ENCODE measurements around the gene NCAPH2. TPM values are rescaled to one million over a fixed set of nuclear protein-coding genes. Genes with fewer than 3 reads are reported as not detected.
A peak's percentile ranks its signal among the peaks of the same experiment; 100 is the strongest.

Gene NCAPH2
- total RNA-seq, 2 donors from 2014 or later, result 30.6 to 35.9 TPM

GRCh38 chr22:50473088-50473487 is 34.9 kb upstream of the NCAPH2 start:
- TF ChIP-seq CTCF (IDR thresholded peaks at IDR 0.05) (peak in 3 of 7 experiments; percentile 18 to 46 (median 32)), POLR2A (IDR thresholded peaks at IDR 0.05) (no peak)
- no peaks in the 10 kb centered on the region for H3K36me3 ChIP-seq (replicated peaks in 1 of 2; ENCODE audit: insufficient read depth in 1 of 2, low read depth in 2 of 2)
- intact Hi-C loops (cut with DNase I), result no loop called here
- H3K9me3 ChIP-seq, result no peaks in the 10 kb centered on the region
- no peak overlapping the region for H3K27ac ChIP-seq
- H3K4me1 ChIP-seq, result peaks cover 56% of the 10 kb centered on the region
- no peak for ATAC-seq
- peak in 1 of 4 donors; percentile 42 for DNase-seq
- no peaks in the 10 kb centered on the region for H3K27me3 ChIP-seq
- 57 to 60% methylated on average over 6 of the region's 6 CpGs for WGBS, 2 donors
- no peak overlapping the region for H3K4me3 ChIP-seq

GRCh38 chr22:50473855-50474671 is 34.0 kb upstream of the NCAPH2 start:
- Histone ChIP-seq H3K27me3 (no peaks in the 10 kb centered on the region), H3K4me3 (peak overlapping the region; percentile 47 to 77), H3K36me3 (replicated peaks in 1 of 2; ENCODE audit: insufficient read depth in 1 of 2, low read depth in 2 of 2) (no peaks in the 10 kb centered on the region), H3K27ac (peak overlapping the region; percentile 77 to 87 (median 84)), H3K4me1 (peaks cover 54% of the 10 kb centered on the region), H3K9me3 (no peaks in the 10 kb centered on the region)
- intact Hi-C loops (cut with DNase I), result no loop called here
- TF ChIP-seq CTCF (IDR thresholded peaks at IDR 0.05) (peak in 1 of 7 experiments; percentile 15), POLR2A (IDR thresholded peaks at IDR 0.05) (peak; percentile 25 to 56 (median 50))
- WGBS, 2 donors, result 1 to 4% methylated on average over 29 to 59 of the region's 62 CpGs
- ATAC-seq (peak; percentile 45), DNase-seq (peak; percentile 54 to 66 (median 60))

GRCh38 chr22:50474710-50475651 is 33.0 kb upstream of the NCAPH2 start, which contains the start of gene SBF1:
TSS of gene SBF1 (minus strand) at chr22:50475035. CDS start at chr22:50474840, 195 bp downstream.
- Histone ChIP-seq H3K4me1 (peaks cover 45% of the 10 kb centered on the region), H3K9me3 (no peaks in the 10 kb centered on the region), H3K27ac (peak within 1 kb of the TSS; percentile 77 to 87 (median 84)), H3K27me3 (no peaks in the 10 kb centered on the region), H3K4me3 (peak within 1 kb of the TSS; percentile 47 to 77), H3K36me3 (replicated peaks in 1 of 2; ENCODE audit: insufficient read depth in 1 of 2, low read depth in 2 of 2) (no peaks in the 10 kb centered on the region)
- peak; percentile 93 to 96 (median 94) for DNase-seq
- ATAC-seq, result peak; percentile 97
- TF ChIP-seq POLR2A (IDR thresholded peaks at IDR 0.05) (peak; percentile 48 to 61 (median 61)), CTCF (IDR thresholded peaks at IDR 0.05) (no peak)
- intact Hi-C loops (cut with DNase I), result no loop called here
- 3 to 10% methylated on average over 6 to 74 of the region's 97 CpGs for WGBS, 2 donors

GRCh38 chr22:50475652-50476002 is 32.4 kb upstream of the NCAPH2 start:
- DNase-seq, result no peak
- H3K4me1 ChIP-seq, result peaks cover 39% of the 10 kb centered on the region
- intact Hi-C loops (cut with DNase I), result no loop called here
- H3K36me3 ChIP-seq (replicated peaks in 1 of 2; ENCODE audit: insufficient read depth in 1 of 2, low read depth in 2 of 2), result no peaks in the 10 kb centered on the region
- ATAC-seq, result no peak
- H3K27me3 ChIP-seq, result no peaks in the 10 kb centered on the region
- no peaks in the 10 kb centered on the region for H3K9me3 ChIP-seq
- TF ChIP-seq POLR2A (IDR thresholded peaks at IDR 0.05) (no peak), CTCF (IDR thresholded peaks at IDR 0.05) (no peak)
- 90 to 92% methylated on average over 6 of the region's 6 CpGs for WGBS, 2 donors
- peak overlapping the region in 3 of 4 donors; percentile 52 to 87 (median 84) for H3K27ac ChIP-seq
- H3K4me3 ChIP-seq, result no peak overlapping the region
